Measurements from ENCODE around the gene SPEN. TPM values are rescaled to one million over a fixed set of nuclear protein-coding genes. Genes with fewer than 3 reads are reported as not detected.

SPEN gene
- polyA plus RNA-seq, 1 donor from 2014 or later = 7.1 TPM

DNA sequence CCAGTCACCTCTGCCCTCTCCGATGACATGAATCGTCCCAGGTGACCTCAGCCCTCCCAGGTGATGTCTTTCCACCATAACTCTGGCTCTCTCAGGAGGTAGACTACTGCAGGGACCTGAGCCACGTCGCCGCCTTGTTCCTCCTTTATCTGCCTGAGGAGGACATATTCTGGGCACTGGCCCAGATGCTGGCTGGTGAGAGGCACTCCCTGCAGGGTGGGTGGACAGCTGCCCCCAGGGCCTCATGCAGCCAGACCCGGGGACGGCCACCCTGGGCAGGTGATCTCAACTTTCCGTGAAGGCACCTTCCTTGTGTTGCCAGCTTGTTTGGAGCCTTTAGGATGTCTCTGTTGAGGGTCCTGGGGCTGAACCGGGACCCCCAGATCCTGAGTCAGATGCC lies 142.3 kb downstream of the SPEN start:
- Histone ChIP-seq H4K20me1 (ENCODE audit: insufficient read depth) (no peaks in the 10 kb centered on the region), H3K9me2 (ENCODE audit: insufficient read depth, low read length) (no peaks in the 10 kb centered on the region), H3K4me2 (ENCODE audit: low read length) (no peak overlapping the region), H3F3A (ENCODE audit: insufficient read depth, low read length, poor library complexity, severe bottlenecking) (no peaks in the 10 kb centered on the region), H3K9me3 (ENCODE audit: low read length) (no peaks in the 10 kb centered on the region), H3K27ac (ENCODE audit: low read length) (no peak overlapping the region), H2AFZ (ENCODE audit: low read depth, low read length) (no peak overlapping the region), H3K79me2 (replicated peaks; ENCODE audit: insufficient read depth, low read length) (no peaks in the 10 kb centered on the region), H3K9ac (ENCODE audit: low read length) (no peak overlapping the region), H3K4me3 (ENCODE audit: low read length) (no peak overlapping the region), H3K36me3 (ENCODE audit: insufficient read depth, low read length) (no peaks in the 10 kb centered on the region), H3K27me3 (ENCODE audit: insufficient read depth, low read depth, low read length) (no peaks in the 10 kb centered on the region)
- TF ChIP-seq EZH2 (IDR thresholded peaks at IDR 0.05; ENCODE audit: borderline replicate concordance, insufficient read depth, low read length, poor library complexity, severe bottlenecking) (no peak), RAD21 (conservative IDR thresholded peaks at IDR 0.05) (no peak), SMC3 (conservative IDR thresholded peaks at IDR 0.05; ENCODE audit: poor library complexity) (no peak), TAF1 (IDR thresholded peaks at IDR 0.05; ENCODE audit: low read depth) (no peak)
- TF ChIP-seq, protein P1, sequence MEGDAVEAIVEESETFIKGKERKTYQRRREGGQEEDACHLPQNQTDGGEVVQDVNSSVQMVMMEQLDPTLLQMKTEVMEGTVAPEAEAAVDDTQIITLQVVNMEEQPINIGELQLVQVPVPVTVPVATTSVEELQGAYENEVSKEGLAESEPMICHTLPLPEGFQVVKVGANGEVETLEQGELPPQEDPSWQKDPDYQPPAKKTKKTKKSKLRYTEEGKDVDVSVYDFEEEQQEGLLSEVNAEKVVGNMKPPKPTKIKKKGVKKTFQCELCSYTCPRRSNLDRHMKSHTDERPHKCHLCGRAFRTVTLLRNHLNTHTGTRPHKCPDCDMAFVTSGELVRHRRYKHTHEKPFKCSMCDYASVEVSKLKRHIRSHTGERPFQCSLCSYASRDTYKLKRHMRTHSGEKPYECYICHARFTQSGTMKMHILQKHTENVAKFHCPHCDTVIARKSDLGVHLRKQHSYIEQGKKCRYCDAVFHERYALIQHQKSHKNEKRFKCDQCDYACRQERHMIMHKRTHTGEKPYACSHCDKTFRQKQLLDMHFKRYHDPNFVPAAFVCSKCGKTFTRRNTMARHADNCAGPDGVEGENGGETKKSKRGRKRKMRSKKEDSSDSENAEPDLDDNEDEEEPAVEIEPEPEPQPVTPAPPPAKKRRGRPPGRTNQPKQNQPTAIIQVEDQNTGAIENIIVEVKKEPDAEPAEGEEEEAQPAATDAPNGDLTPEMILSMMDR (IDR thresholded peaks at IDR 0.05; ENCODE audit: poor library complexity, severe bottlenecking) = no peak
- TF ChIP-seq, protein P2, sequence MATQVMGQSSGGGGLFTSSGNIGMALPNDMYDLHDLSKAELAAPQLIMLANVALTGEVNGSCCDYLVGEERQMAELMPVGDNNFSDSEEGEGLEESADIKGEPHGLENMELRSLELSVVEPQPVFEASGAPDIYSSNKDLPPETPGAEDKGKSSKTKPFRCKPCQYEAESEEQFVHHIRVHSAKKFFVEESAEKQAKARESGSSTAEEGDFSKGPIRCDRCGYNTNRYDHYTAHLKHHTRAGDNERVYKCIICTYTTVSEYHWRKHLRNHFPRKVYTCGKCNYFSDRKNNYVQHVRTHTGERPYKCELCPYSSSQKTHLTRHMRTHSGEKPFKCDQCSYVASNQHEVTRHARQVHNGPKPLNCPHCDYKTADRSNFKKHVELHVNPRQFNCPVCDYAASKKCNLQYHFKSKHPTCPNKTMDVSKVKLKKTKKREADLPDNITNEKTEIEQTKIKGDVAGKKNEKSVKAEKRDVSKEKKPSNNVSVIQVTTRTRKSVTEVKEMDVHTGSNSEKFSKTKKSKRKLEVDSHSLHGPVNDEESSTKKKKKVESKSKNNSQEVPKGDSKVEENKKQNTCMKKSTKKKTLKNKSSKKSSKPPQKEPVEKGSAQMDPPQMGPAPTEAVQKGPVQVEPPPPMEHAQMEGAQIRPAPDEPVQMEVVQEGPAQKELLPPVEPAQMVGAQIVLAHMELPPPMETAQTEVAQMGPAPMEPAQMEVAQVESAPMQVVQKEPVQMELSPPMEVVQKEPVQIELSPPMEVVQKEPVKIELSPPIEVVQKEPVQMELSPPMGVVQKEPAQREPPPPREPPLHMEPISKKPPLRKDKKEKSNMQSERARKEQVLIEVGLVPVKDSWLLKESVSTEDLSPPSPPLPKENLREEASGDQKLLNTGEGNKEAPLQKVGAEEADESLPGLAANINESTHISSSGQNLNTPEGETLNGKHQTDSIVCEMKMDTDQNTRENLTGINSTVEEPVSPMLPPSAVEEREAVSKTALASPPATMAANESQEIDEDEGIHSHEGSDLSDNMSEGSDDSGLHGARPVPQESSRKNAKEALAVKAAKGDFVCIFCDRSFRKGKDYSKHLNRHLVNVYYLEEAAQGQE (IDR thresholded peaks at IDR 0.05; ENCODE audit: borderline replicate concordance) = no peak

Small RNAs within 50 kb of the gene (small RNA-seq; reads per million reads assigned to genes)
- gene AL034555.1 = 0 reads per million in 3 experiments
- 0 reads per million in 3 experiments for gene AL355994.1
- 0 reads per million in 3 experiments for gene AL355994.5

Other genes with a start within 250 kb of the SPEN start
- 3.8 and 4.9 TPM in 2 replicates for gene DDI2, start 230.2 kb upstream of the SPEN start, polyA plus RNA-seq
- gene PLEKHM2, start 163.4 kb upstream of the SPEN start, polyA plus RNA-seq = 39.5 and 40.1 TPM in 2 replicates
- gene SLC25A34, start 111.4 kb upstream of the SPEN start, polyA plus RNA-seq = 5.4 and 5.5 TPM in 2 replicates
- gene TMEM82, start 105.2 kb upstream of the SPEN start, polyA plus RNA-seq = not detected in 2 replicates
- gene FBLIM1, start 88.9 kb upstream of the SPEN start, polyA plus RNA-seq = 24.9 and 25.4 TPM in 2 replicates
- 3.9 and 6.1 TPM in 2 replicates for gene UQCRHL, start 40.1 kb upstream of the SPEN start, polyA plus RNA-seq
- 114 and 137 TPM in 2 replicates for gene ZBTB17, start 128.4 kb downstream of the SPEN start, polyA plus RNA-seq
- gene SRARP, start 156.5 kb downstream of the SPEN start, polyA plus RNA-seq = not detected in 2 replicates
- gene HSPB7, start 170.3 kb downstream of the SPEN start, polyA plus RNA-seq = 0.10 TPM in 1 of 2 replicates, not detected in the other
- not detected in 2 replicates for gene CLCNKA, start 174.3 kb downstream of the SPEN start, polyA plus RNA-seq
- not detected in 2 replicates for gene CLCNKB, start 196.1 kb downstream of the SPEN start, polyA plus RNA-seq
- gene FAM131C, start 225.9 kb downstream of the SPEN start, polyA plus RNA-seq = 0.84 and 0.97 TPM in 2 replicates

Measured in neural cell (in vitro differentiated cells).